K562 (cell line): ENCODE results near the gene EGFR.

Experiments used
- CTCF ChIP-seq, 3 experiments: IDR thresholded peaks in 2 of 3; conservative IDR thresholded peaks in 1 of 3; 2 replicates each; pipeline ENCODE4 v1.5.1; 2011 to 2012; ENCODE audit warnings: low read length in 3 of 3, mild to moderate bottlenecking in 3 of 3, control low read depth in 2 of 3, improper control_type of control experiment in 1 of 3, inconsistent platforms in 1 of 3, low read depth in 1 of 3, mixed read lengths in 1 of 3, moderate library complexity in 1 of 3; ENCODE audit not compliant: insufficient read depth in 2 of 3
- HNRNPLL ChIP-seq: fragments of 200-400 bp; formaldehyde crosslinking; IDR thresholded peaks from 2 replicates; pipeline ENCODE4 v1.6.1; 2017; ENCODE audit warnings: low read length, low read depth, mild to moderate bottlenecking; ENCODE audit not compliant: poor library complexity, severe bottlenecking
- MXI1 ChIP-seq: IDR thresholded peaks from 2 replicates; pipeline ENCODE4 v1.6.1; 2011; ENCODE audit warnings: low read depth, mild to moderate bottlenecking, improper control_type of control experiment, low read length
- NCOA1 ChIP-seq: fragments of 450-650 bp; IDR thresholded peaks from 2 replicates; pipeline ENCODE4 v1.6.1; 2016; ENCODE audit warnings: low read depth
- POLR2AphosphoS2 ChIP-seq: IDR thresholded peaks from 2 replicates; pipeline ENCODE4 v1.6.1; 2012; ENCODE audit warnings: low read length, improper control_type of control experiment
- TBP ChIP-seq: optimal IDR thresholded peaks from 2 replicates; pipeline ENCODE3; 2011; ENCODE audit warnings: low read depth, low read length, improper control_type of control experiment
- ZNF282 ChIP-seq: sonication (generic); formaldehyde crosslinking; IDR thresholded peaks from 2 replicates; pipeline ENCODE4 v1.8.1; 2023; ENCODE audit warnings: missing genetic modification reagents
- ZNF398 ChIP-seq: fragments of 250-450 bp; sonication (Bioruptor Pico); IDR thresholded peaks from 2 replicates; pipeline ENCODE4 v1.8.0; 2021; ENCODE audit warnings: moderate library complexity, mild to moderate bottlenecking, inconsistent platforms
- TF ChIP-seq, protein P1 (sequence below): sonication (generic); formaldehyde crosslinking; IDR thresholded peaks from 2 replicates; pipeline ENCODE4 v1.8.0; 2022; ENCODE audit warnings: mild to moderate bottlenecking, missing genetic modification reagents, borderline replicate concordance
- TF ChIP-seq, protein P2 (sequence below): IDR thresholded peaks from 3 replicates; pipeline ENCODE4 v1.6.1; 2011; ENCODE audit warnings: borderline replicate concordance, mild to moderate bottlenecking; ENCODE audit not compliant: insufficient read length, insufficient read depth
- TF ChIP-seq, protein P3 (sequence below): fragments of 450-650 bp; IDR thresholded peaks from 2 replicates; pipeline ENCODE4 v1.6.1; 2016; ENCODE audit warnings: low read depth

- TF ChIP-seq ZNF282 (CRISPR knock-in tag) (no peak), CTCF (IDR thresholded peaks at IDR 0.05 in 2 of 3, conservative IDR thresholded peaks at IDR 0.05 in 1 of 3; ENCODE audit: insufficient read depth in 2 of 3, low read depth in 1 of 3, low read length in 3 of 3) (no peak), NCOA1 (no peak), HNRNPLL (no peak), TBP (no peak), ZNF398 (CRISPR knock-in tag) (no peak), MXI1 (no peak), POLR2AphosphoS2 (no peak)
- TF ChIP-seq, protein P1, sequence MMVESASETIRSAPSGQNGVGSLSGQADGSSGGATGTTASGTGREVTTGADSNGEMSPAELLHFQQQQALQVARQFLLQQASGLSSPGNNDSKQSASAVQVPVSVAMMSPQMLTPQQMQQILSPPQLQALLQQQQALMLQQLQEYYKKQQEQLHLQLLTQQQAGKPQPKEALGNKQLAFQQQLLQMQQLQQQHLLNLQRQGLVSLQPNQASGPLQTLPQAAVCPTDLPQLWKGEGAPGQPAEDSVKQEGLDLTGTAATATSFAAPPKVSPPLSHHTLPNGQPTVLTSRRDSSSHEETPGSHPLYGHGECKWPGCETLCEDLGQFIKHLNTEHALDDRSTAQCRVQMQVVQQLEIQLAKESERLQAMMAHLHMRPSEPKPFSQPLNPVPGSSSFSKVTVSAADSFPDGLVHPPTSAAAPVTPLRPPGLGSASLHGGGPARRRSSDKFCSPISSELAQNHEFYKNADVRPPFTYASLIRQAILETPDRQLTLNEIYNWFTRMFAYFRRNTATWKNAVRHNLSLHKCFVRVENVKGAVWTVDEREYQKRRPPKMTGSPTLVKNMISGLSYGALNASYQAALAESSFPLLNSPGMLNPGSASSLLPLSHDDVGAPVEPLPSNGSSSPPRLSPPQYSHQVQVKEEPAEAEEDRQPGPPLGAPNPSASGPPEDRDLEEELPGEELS = no peak
- TF ChIP-seq, protein P2, sequence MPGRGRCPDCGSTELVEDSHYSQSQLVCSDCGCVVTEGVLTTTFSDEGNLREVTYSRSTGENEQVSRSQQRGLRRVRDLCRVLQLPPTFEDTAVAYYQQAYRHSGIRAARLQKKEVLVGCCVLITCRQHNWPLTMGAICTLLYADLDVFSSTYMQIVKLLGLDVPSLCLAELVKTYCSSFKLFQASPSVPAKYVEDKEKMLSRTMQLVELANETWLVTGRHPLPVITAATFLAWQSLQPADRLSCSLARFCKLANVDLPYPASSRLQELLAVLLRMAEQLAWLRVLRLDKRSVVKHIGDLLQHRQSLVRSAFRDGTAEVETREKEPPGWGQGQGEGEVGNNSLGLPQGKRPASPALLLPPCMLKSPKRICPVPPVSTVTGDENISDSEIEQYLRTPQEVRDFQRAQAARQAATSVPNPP = no peak
- TF ChIP-seq, protein P3, sequence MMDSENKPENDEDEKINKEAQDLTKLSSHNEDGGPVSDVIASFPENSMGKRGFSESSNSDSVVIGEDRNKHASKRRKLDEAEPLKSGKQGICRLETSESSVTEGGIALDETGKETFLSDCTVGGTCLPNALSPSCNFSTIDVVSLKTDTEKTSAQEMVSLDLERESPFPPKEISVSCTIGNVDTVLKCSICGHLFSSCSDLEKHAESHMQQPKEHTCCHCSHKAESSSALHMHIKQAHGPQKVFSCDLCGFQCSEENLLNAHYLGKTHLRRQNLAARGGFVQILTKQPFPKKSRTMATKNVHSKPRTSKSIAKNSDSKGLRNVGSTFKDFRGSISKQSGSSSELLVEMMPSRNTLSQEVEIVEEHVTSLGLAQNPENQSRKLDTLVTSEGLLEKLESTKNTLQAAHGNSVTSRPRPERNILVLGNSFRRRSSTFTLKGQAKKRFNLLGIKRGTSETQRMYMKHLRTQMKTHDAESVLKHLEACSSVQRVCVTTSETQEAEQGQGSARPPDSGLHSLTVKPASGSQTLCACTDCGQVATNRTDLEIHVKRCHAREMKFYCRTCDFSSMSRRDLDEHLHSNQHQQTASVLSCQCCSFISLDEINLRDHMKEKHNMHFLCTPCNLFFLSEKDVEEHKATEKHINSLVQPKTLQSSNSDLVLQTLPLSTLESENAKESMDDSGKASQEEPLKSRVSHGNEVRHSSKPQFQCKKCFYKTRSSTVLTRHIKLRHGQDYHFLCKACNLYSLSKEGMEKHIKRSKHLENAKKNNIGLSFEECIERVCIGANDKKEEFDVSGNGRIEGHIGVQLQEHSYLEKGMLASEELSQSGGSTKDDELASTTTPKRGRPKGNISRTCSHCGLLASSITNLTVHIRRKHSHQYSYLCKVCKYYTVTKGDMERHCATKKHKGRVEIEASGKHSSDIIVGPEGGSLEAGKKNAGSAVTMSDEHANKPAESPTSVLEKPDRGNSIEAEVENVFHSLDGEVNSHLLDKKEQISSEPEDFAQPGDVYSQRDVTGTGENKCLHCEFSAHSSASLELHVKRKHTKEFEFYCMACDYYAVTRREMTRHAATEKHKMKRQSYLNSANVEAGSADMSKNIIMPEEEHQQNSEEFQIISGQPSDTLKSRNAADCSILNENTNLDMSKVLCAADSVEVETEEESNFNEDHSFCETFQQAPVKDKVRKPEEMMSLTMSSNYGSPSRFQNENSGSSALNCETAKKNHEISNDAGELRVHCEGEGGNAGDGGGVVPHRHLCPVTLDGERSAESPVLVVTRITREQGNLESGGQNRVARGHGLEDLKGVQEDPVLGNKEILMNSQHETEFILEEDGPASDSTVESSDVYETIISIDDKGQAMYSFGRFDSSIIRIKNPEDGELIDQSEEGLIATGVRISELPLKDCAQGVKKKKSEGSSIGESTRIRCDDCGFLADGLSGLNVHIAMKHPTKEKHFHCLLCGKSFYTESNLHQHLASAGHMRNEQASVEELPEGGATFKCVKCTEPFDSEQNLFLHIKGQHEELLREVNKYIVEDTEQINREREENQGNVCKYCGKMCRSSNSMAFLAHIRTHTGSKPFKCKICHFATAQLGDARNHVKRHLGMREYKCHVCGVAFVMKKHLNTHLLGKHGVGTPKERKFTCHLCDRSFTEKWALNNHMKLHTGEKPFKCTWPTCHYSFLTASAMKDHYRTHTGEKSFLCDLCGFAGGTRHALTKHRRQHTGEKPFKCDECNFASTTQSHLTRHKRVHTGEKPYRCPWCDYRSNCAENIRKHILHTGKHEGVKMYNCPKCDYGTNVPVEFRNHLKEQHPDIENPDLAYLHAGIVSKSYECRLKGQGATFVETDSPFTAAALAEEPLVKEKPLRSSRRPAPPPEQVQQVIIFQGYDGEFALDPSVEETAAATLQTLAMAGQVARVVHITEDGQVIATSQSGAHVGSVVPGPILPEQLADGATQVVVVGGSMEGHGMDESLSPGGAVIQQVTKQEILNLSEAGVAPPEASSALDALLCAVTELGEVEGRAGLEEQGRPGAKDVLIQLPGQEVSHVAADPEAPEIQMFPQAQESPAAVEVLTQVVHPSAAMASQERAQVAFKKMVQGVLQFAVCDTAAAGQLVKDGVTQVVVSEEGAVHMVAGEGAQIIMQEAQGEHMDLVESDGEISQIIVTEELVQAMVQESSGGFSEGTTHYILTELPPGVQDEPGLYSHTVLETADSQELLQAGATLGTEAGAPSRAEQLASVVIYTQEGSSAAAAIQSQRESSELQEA = no peak
Observed at GRCh38 chr7:55131142-55131929, 112.5 kb downstream of the EGFR start.
